GM12801 (cell line): ENCODE data around the gene METTL8.

Experiments used
- TF ChIP-seq, protein P1 (sequence below): IDR thresholded peaks from one replicate; pipeline ENCODE4 v1.5.1; 2011; ENCODE audit warnings: control low read depth; ENCODE audit not compliant: insufficient read length; ENCODE audit errors: extremely low read depth

METTL8 gene

DNA sequence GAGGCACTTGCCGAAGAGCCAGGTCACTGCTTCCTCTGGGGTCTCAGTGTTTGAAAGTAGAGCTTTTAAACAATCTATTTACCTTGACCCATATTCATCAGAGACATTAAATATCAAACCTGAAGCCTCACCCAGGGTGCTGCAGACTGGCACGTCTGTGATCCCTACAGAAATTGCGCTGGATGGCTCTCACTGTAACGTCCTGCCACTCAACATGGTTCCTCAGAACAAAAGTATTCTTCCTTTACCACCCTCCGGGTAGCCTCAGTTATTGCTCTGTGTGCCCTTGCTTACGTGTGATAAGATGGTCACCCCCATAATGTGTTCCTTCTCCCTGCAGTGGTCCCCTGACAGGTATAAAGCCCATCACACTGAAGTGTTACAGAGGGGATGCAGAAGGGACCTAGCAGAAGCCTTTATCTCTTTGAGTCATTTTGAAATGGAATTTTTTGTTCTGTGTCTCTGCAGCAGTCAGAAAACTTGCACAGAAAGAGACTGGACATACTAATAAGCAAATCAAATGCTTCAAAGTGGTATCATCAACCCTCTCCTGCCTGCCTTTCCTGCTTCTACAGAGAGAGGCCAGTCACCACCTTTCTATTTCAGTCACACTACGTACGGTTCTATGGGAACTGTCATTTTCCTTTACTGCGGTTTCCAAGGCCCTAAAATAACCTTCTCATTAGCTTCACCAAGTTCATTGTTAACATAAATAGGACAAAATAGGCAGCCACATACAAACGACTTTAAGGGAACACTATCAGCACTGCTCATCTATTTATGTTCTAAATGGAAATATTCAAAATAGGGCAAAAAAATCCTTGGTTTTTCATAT, 86.8 kb downstream of the METTL8 start:
- TF ChIP-seq, protein P1, sequence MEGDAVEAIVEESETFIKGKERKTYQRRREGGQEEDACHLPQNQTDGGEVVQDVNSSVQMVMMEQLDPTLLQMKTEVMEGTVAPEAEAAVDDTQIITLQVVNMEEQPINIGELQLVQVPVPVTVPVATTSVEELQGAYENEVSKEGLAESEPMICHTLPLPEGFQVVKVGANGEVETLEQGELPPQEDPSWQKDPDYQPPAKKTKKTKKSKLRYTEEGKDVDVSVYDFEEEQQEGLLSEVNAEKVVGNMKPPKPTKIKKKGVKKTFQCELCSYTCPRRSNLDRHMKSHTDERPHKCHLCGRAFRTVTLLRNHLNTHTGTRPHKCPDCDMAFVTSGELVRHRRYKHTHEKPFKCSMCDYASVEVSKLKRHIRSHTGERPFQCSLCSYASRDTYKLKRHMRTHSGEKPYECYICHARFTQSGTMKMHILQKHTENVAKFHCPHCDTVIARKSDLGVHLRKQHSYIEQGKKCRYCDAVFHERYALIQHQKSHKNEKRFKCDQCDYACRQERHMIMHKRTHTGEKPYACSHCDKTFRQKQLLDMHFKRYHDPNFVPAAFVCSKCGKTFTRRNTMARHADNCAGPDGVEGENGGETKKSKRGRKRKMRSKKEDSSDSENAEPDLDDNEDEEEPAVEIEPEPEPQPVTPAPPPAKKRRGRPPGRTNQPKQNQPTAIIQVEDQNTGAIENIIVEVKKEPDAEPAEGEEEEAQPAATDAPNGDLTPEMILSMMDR: no peak

DNA sequence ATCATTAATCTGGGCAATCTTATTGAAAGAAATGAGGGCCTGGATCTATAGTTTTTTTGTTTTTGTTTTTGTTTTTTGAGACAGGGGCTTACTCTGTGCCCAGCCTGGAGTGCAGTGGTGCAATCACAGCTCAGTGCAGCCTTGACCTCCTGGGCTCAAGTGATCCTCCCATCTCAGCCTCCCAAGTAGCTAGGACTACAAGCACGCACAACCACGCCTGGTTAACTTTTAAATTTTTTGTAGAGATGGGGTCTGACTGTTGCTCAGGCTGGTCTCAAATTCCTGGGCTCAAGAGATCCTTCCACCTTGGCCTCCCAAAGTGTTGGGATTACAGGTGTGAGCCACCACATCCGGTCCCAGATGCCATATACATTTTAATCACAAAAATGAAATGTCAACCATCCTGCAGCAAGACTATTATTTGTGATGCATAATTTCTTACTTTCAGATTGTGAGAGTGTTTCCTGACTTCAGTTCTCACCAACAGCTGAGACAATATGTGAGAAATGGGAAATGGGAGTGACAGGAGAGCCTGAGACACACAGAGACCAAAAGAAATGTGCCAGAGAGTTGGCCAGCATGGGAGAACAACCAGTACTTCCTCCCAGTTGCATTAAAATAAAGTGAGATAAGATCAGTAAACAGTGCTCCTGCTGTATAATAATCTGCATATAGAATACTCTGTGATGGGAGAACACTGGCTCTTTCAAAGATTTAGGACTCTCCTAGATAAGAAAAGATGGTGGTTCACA, 87.6 kb downstream of the METTL8 start:
- TF ChIP-seq, protein P1: no peak

DNA sequence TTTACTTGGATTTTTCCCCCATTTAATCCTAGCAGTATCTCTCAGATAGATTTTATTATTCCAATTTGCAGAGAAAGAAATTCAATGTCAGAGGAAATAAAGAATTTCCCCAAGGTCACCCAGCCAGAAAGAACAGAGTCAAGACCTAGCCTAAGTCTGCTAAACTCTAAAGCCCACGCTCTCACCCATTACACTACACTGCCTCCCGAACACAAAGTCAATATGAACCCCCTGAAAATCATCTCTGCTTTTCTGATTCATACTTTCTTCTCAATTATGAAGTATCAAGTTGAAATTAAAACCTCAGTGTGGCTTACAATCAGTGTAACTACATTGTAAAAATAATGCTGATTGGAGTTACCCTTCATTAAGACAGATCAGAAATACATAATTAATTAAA, 89.6 kb downstream of the METTL8 start:
- TF ChIP-seq, protein P1: no peak

DNA sequence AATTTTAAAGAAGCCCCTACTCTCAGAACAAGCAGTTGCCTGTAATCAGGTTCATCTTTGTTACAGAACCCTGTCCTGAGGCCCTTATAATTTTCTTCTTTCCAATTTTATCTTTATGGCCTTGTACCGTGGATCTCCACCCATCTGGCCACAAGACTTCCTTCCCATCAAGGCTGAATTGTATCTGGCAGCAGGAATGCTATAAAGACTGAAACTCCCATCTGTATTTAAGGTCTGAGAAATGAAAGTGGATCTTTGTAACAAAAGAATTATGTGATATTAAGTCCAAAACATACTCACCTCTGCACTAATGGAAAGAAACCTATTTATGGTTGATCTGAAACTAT, 91.8 kb downstream of the METTL8 start:
- TF ChIP-seq, protein P1: no peak

DNA sequence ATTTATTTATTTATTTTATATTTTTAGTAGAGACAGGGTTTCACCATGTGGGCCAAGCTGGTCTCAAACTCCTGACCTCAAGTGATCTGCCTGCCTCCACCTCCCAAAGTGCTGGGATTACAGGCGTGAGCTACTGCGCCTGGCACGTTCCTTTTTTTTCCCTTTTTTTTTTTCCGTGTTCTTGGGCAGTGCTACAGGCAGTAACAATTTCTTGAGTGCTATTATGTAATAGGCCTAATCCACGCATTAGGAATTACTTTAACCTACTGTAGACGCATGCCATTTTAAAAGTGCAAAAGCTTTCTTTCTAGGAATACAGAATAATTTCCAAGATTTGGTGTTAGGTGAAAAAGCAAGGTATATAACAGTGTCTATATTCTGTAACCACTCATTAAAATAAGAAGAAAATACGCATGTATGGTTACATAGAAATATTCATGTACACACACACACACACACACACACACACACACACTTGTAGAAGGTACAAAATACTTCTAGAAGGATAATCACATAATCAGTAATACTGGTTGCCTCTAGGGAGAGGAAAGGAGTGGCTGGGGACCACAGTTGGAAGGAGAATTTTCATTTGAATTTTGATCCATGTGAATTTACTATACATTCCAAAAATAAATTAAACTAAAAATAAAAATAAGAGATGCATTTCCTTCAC, 92.3 kb downstream of the METTL8 start:
- TF ChIP-seq, protein P1: no peak

DNA sequence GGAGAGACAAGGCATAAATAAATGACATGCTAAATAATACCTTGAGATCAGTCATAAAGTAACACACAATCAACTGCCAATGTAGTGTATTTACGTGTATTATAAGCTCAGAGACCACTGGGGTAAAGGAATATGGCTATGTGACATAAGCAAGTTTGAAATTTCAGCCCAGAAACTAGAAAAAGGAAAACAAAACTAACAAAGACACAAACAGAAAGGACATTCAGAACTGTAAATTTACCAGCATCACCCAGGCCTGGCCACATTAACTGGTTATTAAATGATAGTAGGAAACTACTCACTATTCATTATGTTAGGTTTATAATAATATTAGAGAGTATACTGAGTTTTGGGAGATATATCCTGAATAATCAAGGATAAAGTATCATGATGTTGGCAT, 98.8 kb downstream of the METTL8 start:
- TF ChIP-seq, protein P1: no peak

DNA sequence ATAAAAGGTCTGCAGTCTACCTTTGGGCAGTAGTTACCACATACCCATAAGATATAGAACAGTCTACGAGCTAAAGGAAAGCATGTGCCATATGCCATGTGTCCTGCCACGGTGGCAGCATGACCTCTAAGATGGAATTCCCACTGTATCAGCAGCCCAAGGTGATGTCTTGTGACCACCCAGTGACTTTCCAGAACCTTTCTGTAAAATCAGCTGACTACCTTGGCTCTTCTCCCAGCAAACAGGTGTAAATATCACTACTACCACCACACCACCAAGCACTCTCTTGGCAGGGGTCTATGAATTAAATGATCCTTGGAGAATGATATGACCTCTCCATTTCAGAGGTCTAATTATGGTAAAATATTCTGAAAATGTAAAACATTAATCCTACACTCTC, 99.6 kb downstream of the METTL8 start:
- TF ChIP-seq, protein P1: no peak
